Lower leg skin (tissue), 3 donors: ENCODE results near the gene HSPB6.

Experiments used
- CTCF ChIP-seq, 3 donors: fragments of 450-650 bp; IDR thresholded peaks; one replicate each; pipeline ENCODE4 v1.5.1; 2016; ENCODE audit warnings: antibody characterized with exemption in 3 of 3, mild to moderate bottlenecking in 3 of 3, moderate library complexity in 2 of 3
- POLR2A ChIP-seq, 2 donors: fragments of 450-650 bp; IDR thresholded peaks; one replicate each; pipeline ENCODE4 v1.6.1; 2016 to 2017; ENCODE audit warnings: antibody characterized with exemption in 2 of 2, mild to moderate bottlenecking in 1 of 2, moderate library complexity in 1 of 2

DNA sequence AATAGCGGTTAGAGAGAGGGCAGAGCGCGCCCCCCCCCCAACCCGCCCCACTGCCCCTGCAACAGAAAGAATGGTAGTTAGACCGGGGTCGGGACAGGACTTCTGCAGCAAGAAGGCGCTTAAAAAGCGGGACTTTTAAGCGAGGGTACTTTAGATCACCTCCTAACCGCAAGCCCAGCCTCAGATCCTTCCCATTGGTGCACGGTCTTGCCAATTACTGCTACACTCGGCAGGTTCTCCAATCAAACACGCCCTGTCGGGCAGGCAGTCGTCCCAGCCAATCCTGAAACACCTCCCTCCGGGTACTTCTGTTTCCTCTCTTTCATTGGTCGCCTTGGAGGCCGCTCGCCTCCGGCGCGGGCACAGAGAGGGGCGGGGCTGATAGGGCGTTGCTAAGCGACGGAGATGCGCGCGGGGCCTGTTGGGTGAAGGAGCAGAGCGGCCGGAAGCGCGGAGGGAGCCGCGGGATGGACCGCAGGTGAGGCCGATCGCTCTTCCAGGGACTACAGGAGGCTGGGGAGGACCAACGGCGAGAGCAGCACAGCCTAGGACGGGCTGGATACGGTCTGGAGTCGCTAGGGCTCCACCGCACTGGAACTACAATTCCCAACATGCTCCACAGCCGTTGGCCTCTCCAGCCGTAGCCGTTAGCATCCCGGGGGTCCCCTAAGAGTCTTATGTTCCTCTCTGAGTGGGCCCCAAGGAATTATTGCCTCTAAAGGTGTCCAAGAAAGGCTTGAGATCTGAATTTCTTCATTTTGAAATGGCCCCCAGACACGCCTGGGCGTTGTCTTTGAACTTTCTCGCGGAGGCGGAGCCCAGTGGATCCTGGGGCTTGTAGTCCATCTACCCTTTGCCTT is 1.1 kb upstream of the HSPB6 start, which contains the start of gene PROSER3:
- TF ChIP-seq CTCF (IDR thresholded peaks at IDR 0.05) = no peak
- TF ChIP-seq POLR2A (IDR thresholded peaks at IDR 0.05) = no peak
